Measurements from ENCODE around the gene CHCHD6. TPM values are rescaled to one million over a fixed set of nuclear protein-coding genes. Genes with fewer than 3 reads are reported as not detected.

Gene CHCHD6
- total and polyA plus RNA-seq, 12 donors, result 5.2 to 27.0 (median 10.2) TPM

DNA sequence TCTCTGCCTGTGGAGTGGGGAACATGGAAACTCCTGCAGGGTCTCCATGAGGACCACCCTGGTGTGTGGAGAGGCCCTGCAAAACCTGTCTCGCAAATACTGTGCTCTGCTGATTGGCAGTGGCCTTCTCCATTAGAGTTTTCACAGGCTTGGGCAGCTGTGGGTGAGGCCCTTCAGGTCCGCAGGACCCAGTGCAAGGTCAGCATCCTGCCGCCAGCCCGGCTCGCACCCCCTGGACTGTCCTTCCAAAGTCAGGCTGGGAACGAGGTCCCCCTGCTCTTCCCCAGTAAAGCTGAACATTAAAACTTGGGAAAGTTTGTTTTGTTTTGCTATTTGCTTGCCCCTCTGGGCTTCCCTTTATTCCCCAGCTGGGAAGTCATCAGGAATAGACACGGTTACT, 193.9 kb downstream of the CHCHD6 start:
- 79 to 88% methylated on average over 7 of the region's 7 CpGs for WGBS, 2 donors
- intact Hi-C loops (cut with DNase I), result no loop called here
- Histone ChIP-seq H3K27me3 (peaks cover 0 to 61% (median 0%) of the 10 kb centered on the region in 7 donors), H3K27ac (no peak overlapping the region), H3K9me3 (no peaks in the 10 kb centered on the region), H3K36me3 (no peaks in the 10 kb centered on the region), H3K4me1 (peaks cover 0 to 25% (median 13%) of the 10 kb centered on the region in 9 donors), H3K4me3 (no peak overlapping the region)
- no peak for TF ChIP-seq CTCF (IDR thresholded peaks at IDR 0.05)
- ATAC-seq (no peak), DNase-seq (no peak)

GRCh38 chr3:126900859-126901540, 197.0 kb downstream of the CHCHD6 start:
- intact Hi-C loops (cut with DNase I), result no loop called here
- TF ChIP-seq CTCF (IDR thresholded peaks at IDR 0.05), result no peak
- no peak overlapping the region for H3K4me3 ChIP-seq
- peaks cover 0 to 84% (median 0%) of the 10 kb centered on the region in 7 donors for H3K27me3 ChIP-seq
- WGBS, 2 donors, result 78 to 79% methylated on average over 10 of the region's 10 CpGs
- no peak overlapping the region for H3K27ac ChIP-seq
- ATAC-seq (peak in 6 of 8 donors; percentile 34 to 80 (median 43)), DNase-seq (no peak)
- no peaks in the 10 kb centered on the region for H3K9me3 ChIP-seq
- H3K4me1 ChIP-seq, result peaks cover 0 to 15% (median 0%) of the 10 kb centered on the region in 9 donors
- no peaks in the 10 kb centered on the region for H3K36me3 ChIP-seq

DNA sequence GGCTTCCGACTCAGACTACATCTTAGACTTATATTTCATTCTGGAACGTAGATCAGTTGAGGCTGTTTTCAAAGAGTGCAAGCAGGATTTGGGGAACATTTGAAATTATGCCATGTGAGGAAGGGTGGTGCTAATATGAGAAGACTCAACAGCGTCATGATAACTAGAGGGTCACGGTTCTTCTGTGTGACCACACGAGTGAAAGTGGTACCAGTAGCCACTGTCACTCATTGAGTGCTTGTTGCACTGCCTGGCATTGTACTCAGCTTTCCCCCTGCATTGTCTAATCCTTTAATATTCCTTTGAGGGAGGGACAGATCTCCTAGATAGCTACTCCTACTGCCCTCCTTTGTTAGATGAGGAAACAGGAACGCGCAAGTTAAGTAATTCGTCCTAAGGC, 197.6 kb downstream of the CHCHD6 start:
- intact Hi-C loops (cut with DNase I), result no loop called here
- Histone ChIP-seq H3K36me3 (no peaks in the 10 kb centered on the region), H3K4me1 (peaks cover 0 to 13% (median 0%) of the 10 kb centered on the region in 9 donors), H3K9me3 (no peaks in the 10 kb centered on the region), H3K4me3 (no peak overlapping the region), H3K27ac (no peak overlapping the region), H3K27me3 (peaks cover 0 to 90% (median 0%) of the 10 kb centered on the region in 7 donors)
- TF ChIP-seq CTCF (IDR thresholded peaks at IDR 0.05), result no peak
- DNase-seq, result no peak
- WGBS, 2 donors, result 96 to 98% methylated on average over 8 of the region's 8 CpGs
- ATAC-seq, result no peak

DNA sequence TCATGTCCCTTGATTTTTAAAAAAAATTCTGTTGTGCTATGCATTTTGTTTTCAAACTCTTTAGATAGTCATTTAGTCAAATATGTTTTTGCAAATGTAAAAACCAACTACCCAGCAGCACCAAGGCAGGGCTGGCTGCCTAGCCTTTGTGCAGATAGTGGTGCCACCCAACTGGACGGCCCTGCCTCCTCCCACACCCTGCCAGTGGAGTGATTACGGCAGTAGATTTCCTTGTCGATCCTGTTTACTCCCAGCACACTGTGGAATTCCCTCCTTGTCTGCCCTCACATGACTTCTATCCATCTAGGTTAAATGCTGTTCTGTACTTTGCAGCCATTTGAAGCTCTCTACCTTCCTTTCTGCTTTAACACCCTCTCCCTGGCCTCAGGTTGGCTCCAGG, 199.5 kb downstream of the CHCHD6 start:
- Histone ChIP-seq H3K27ac (no peak overlapping the region), H3K27me3 (peaks cover 0 to 96% (median 0%) of the 10 kb centered on the region in 7 donors), H3K4me3 (no peak overlapping the region), H3K4me1 (peaks cover 0 to 11% (median 0%) of the 10 kb centered on the region in 9 donors), H3K9me3 (no peaks in the 10 kb centered on the region), H3K36me3 (no peaks in the 10 kb centered on the region)
- WGBS, 2 donors, result 78 to 79% methylated on average over 3 of the region's 3 CpGs
- ATAC-seq (no peak), DNase-seq (no peak)
- intact Hi-C loops (cut with DNase I), result no loop called here
- TF ChIP-seq CTCF (IDR thresholded peaks at IDR 0.05), result no peak

All from heart right ventricle (tissue), 16 donors.